GM06990 (cell line): ENCODE results near the gene REEP1.

Experiments used
- DNase-seq: peaks from one replicate; pipeline ENCODE4 v3.0.0-alpha.2; 2011; ENCODE audit not compliant: insufficient read length; ENCODE audit errors: extremely low read depth
- H3K27me3 ChIP-seq: replicated peaks from 2 replicates; pipeline ENCODE4 v1.6.0; 2011; ENCODE audit warnings: low read length; ENCODE audit not compliant: control insufficient read depth, insufficient read depth
- H3K36me3 ChIP-seq: 2 replicates; pipeline ENCODE4 v1.5.1; 2011; ENCODE audit warnings: low read length; ENCODE audit not compliant: control insufficient read depth, insufficient read depth
- H3K4me3 ChIP-seq: replicated peaks from 2 replicates; pipeline ENCODE4 v1.5.1; 2011; ENCODE audit warnings: low read depth, mild to moderate bottlenecking, control low read depth, low read length
- CTCF ChIP-seq: IDR thresholded peaks from 2 replicates; pipeline ENCODE4 v1.5.1; 2011; ENCODE audit warnings: low read length, control low read depth, mild to moderate bottlenecking, inconsistent platforms; ENCODE audit not compliant: insufficient read depth, poor library complexity, severe bottlenecking

The REEP1 gene

GRCh38 chr2:86256982-86257381 is 80.4 kb downstream of the REEP1 start:
- no peak for TF ChIP-seq CTCF
- Histone ChIP-seq H3K36me3 (no peaks in the 10 kb centered on the region), H3K4me3 (no peak overlapping the region), H3K27me3 (no peaks in the 10 kb centered on the region)
- no peak for DNase-seq

GRCh38 chr2:86256300-86256699 is 81.1 kb downstream of the REEP1 start:
- H3K36me3 ChIP-seq, result no peaks in the 10 kb centered on the region
- TF ChIP-seq CTCF, result no peak
- H3K27me3 ChIP-seq, result no peaks in the 10 kb centered on the region
- H3K4me3 ChIP-seq, result no peak overlapping the region
- no peak for DNase-seq

- no peak for TF ChIP-seq CTCF
- DNase-seq, result no peak
- Histone ChIP-seq H3K36me3 (no peaks in the 10 kb centered on the region), H3K4me3 (no peak overlapping the region), H3K27me3 (no peaks in the 10 kb centered on the region)
These were observed 82.6 kb downstream of the REEP1 start for GRCh38 chr2:86254576-86255538.

- no peaks in the 10 kb centered on the region for H3K36me3 ChIP-seq
- DNase-seq, result no peak
- H3K27me3 ChIP-seq, result no peaks in the 10 kb centered on the region
- no peak for TF ChIP-seq CTCF
- H3K4me3 ChIP-seq, result no peak overlapping the region
These were observed 84.0 kb downstream of the REEP1 start for GRCh38 chr2:86253424-86253823.

- Histone ChIP-seq H3K27me3 (no peaks in the 10 kb centered on the region), H3K4me3 (no peak overlapping the region), H3K36me3 (no peaks in the 10 kb centered on the region)
- TF ChIP-seq CTCF, result no peak
- DNase-seq, result no peak
These were observed 85.6 kb downstream of the REEP1 start for GRCh38 chr2:86251840-86252266.
